Loucy (cell line): ENCODE results near the gene DHRS4.
"Not testable (repeated sequence)": the region's sequence is repeated elsewhere in the genome, so short reads cannot be mapped to it uniquely, and the experiment has no call there.

Experiments used
- EZH2phosphoT487 ChIP-seq: fragments of 200-600 bp; IDR thresholded peaks from 2 replicates; pipeline ENCODE4 v1.6.1; 2018; ENCODE audit warnings: antibody characterized with exemption, mild to moderate bottlenecking, moderate library complexity, borderline replicate concordance
- TF ChIP-seq, protein P1 (sequence below): fragments of 200-600 bp; sonication (generic); conservative IDR thresholded peaks from 2 replicates; pipeline ENCODE4 v1.5.1; 2014; ENCODE audit warnings: mild to moderate bottlenecking, antibody characterized with exemption, low read length

DNA sequence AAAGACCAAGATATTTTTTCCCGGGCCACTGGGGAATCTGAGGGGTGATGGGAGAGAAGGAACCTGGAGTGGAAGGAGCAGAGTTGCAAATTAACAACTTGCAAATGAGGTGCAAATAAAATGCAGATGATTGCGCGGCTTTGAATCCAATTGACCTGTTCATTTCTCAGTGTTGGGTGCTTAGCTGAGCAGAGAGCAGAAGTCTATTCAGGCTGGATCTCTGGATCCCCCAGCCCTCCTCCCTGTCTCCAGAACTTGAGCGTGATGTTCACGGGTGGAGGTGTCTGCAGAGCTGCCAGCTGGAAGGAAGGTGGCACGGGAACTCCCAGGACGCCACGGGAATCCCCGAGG lies 15.5 kb downstream of the DHRS4 start:
- TF ChIP-seq, protein P1, sequence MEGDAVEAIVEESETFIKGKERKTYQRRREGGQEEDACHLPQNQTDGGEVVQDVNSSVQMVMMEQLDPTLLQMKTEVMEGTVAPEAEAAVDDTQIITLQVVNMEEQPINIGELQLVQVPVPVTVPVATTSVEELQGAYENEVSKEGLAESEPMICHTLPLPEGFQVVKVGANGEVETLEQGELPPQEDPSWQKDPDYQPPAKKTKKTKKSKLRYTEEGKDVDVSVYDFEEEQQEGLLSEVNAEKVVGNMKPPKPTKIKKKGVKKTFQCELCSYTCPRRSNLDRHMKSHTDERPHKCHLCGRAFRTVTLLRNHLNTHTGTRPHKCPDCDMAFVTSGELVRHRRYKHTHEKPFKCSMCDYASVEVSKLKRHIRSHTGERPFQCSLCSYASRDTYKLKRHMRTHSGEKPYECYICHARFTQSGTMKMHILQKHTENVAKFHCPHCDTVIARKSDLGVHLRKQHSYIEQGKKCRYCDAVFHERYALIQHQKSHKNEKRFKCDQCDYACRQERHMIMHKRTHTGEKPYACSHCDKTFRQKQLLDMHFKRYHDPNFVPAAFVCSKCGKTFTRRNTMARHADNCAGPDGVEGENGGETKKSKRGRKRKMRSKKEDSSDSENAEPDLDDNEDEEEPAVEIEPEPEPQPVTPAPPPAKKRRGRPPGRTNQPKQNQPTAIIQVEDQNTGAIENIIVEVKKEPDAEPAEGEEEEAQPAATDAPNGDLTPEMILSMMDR: not testable (repeated sequence)
- not testable (repeated sequence) for TF ChIP-seq EZH2phosphoT487
